GM23338 (cell line): ENCODE data around the gene HRAS. TPM values are rescaled to one million over a fixed set of nuclear protein-coding genes. Genes with fewer than 3 reads are reported as not detected.

Experiments used
- ATAC-seq: fragments of 200-7000 bp; cut with Tn5 transposase; 3 replicates; pipeline ENCODE4 v1.9.1; 2020
- DNase-seq: peaks from one replicate; pipeline ENCODE4 v3.0.0-alpha.2; 2015; ENCODE audit warnings: low spot score
- H2AFZ ChIP-seq: fragments of 200-600 bp; sonication (generic); 2 replicates; pipeline ENCODE4 v1.8.0; 2016; ENCODE audit warnings: antibody characterized with exemption, mild to moderate bottlenecking, moderate library complexity
- H3F3A ChIP-seq: fragments of 200-600 bp; sonication (generic); replicated peaks from 2 replicates; pipeline ENCODE4 v1.8.0; 2017; ENCODE audit warnings: antibody characterized with exemption, mixed run types, low read depth
- H3K27ac ChIP-seq: fragments of 200-600 bp; sonication (generic); 2 replicates; pipeline ENCODE4 v1.6.1; 2016; ENCODE audit warnings: low read depth
- H3K27me3 ChIP-seq: fragments of 200-600 bp; sonication (generic); 2 replicates; pipeline ENCODE4 v1.8.0; 2016; ENCODE audit warnings: mild to moderate bottlenecking, mixed run types, moderate library complexity; ENCODE audit not compliant: insufficient read depth
- H3K36me3 ChIP-seq: fragments of 200-600 bp; sonication (generic); 2 replicates; pipeline ENCODE4 v1.8.0; 2016; ENCODE audit warnings: mild to moderate bottlenecking; ENCODE audit not compliant: insufficient read depth
- H3K4me1 ChIP-seq: fragments of 200-600 bp; sonication (generic); 2 replicates; pipeline ENCODE4 v1.8.0; 2016; ENCODE audit warnings: mild to moderate bottlenecking, moderate library complexity; ENCODE audit not compliant: insufficient read depth
- H3K4me2 ChIP-seq: fragments of 200-600 bp; sonication (generic); 2 replicates; pipeline ENCODE4 v1.7.1; 2017; ENCODE audit warnings: mixed run types
- H3K4me3 ChIP-seq: fragments of 200-600 bp; sonication (generic); 2 replicates; pipeline ENCODE4 v1.6.1; 2016; ENCODE audit warnings: mixed run types
- H3K79me2 ChIP-seq: fragments of 200-600 bp; sonication (generic); replicated peaks from 2 replicates; pipeline ENCODE4 v1.8.0; 2017; ENCODE audit warnings: mild to moderate bottlenecking; ENCODE audit not compliant: insufficient read depth
- H3K9me2 ChIP-seq: fragments of 200-600 bp; sonication (generic); 2 replicates; pipeline ENCODE4 v1.8.0; 2017; ENCODE audit not compliant: insufficient read depth
- H4K20me1 ChIP-seq: fragments of 200-600 bp; sonication (generic); replicated peaks from 2 replicates; pipeline ENCODE4 v1.8.0; 2017; ENCODE audit warnings: mild to moderate bottlenecking; ENCODE audit not compliant: insufficient read depth
- H3K27ac Mint-ChIP-seq: 2 replicates; pipeline ENCODE4 v1.8.0; 2020; ENCODE audit warnings: inconsistent platforms, mild to moderate bottlenecking, moderate library complexity, mixed read lengths
- H3K27me3 Mint-ChIP-seq: 3 replicates; pipeline ENCODE4 v1.8.0; 2022; ENCODE audit warnings: low read depth, mild to moderate bottlenecking, moderate library complexity, mixed read lengths, inconsistent platforms; ENCODE audit not compliant: insufficient read depth, poor library complexity
- H3K36me3 Mint-ChIP-seq: 3 replicates; pipeline ENCODE4 v1.8.0; 2021; ENCODE audit warnings: low read depth, mild to moderate bottlenecking, inconsistent platforms, moderate library complexity, mixed read lengths
- H3K4me1 Mint-ChIP-seq: 3 replicates; pipeline ENCODE4 v1.8.0; 2020; ENCODE audit warnings: mild to moderate bottlenecking, inconsistent platforms, mixed read lengths
- H3K4me3 Mint-ChIP-seq: 3 replicates; pipeline ENCODE4 v1.8.0; 2021; ENCODE audit warnings: moderate library complexity, mild to moderate bottlenecking, inconsistent platforms, mixed read lengths
- H3K9me3 Mint-ChIP-seq: 3 replicates; pipeline ENCODE4 v1.8.0; 2020; ENCODE audit warnings: moderate library complexity, mild to moderate bottlenecking, inconsistent platforms, mixed read lengths
- CREB1 ChIP-seq: fragments of 250-450 bp; sonication (Bioruptor Pico); IDR thresholded peaks from 2 replicates; pipeline ENCODE4 v1.5.0; 2020; ENCODE audit warnings: low read depth, mild to moderate bottlenecking, moderate library complexity
- EZH2 ChIP-seq: fragments of 200-600 bp; sonication (generic); IDR thresholded peaks from one replicate; pipeline ENCODE4 v1.8.0; 2017; ENCODE audit warnings: antibody characterized with exemption, mild to moderate bottlenecking, low read depth; ENCODE audit not compliant: unreplicated experiment
- EZH2phosphoT487 ChIP-seq: fragments of 200-600 bp; sonication (generic); IDR thresholded peaks from one replicate; pipeline ENCODE4 v1.8.1; 2018; ENCODE audit warnings: antibody characterized with exemption; ENCODE audit not compliant: unreplicated experiment
- NANOG ChIP-seq: IDR thresholded peaks from 2 replicates; pipeline ENCODE4 v1.6.1; 2016; ENCODE audit warnings: antibody characterized with exemption, borderline replicate concordance
- POLR2AphosphoS5 ChIP-seq: IDR thresholded peaks from 2 replicates; pipeline ENCODE4 v1.6.1; 2016; ENCODE audit warnings: antibody characterized with exemption, low read depth
- ZNF114 ChIP-seq: fragments of 250-450 bp; sonication (Bioruptor Pico); IDR thresholded peaks from 2 replicates; pipeline ENCODE4 v1.5.0; 2020; ENCODE audit warnings: mild to moderate bottlenecking, moderate library complexity
- ZNF331 ChIP-seq: fragments of 250-450 bp; sonication (Bioruptor Pico); IDR thresholded peaks from 2 replicates; pipeline ENCODE4 v1.5.0; 2020; ENCODE audit warnings: low read depth, mild to moderate bottlenecking, moderate library complexity
- polyA plus RNA-seq: library from polyadenylated mRNA; unstranded; fragments of >200 nt; fragmentation: Nextera tagmentation; extraction: Ambion mirVana; gene quantifications from 2 replicates; pipeline ENCODE4 v1.2.1, GENCODE V29; 2016
- total RNA-seq: library from RNA; depleted of rRNA; stranded (reverse); fragments of >200 nt; shearing (Covaris generic); gene quantifications from 2 replicates; pipeline ENCODE4 v1.2.3, GENCODE V29; 2014
- TF ChIP-seq, protein P1 (sequence below): IDR thresholded peaks from one replicate; pipeline ENCODE4 v1.6.1; 2018; ENCODE audit warnings: antibody characterized with exemption; ENCODE audit not compliant: unreplicated experiment

Gene HRAS
- total and polyA plus RNA-seq, 2 experiments from 2014 or later: 37.9 to 48.7 TPM

DNA sequence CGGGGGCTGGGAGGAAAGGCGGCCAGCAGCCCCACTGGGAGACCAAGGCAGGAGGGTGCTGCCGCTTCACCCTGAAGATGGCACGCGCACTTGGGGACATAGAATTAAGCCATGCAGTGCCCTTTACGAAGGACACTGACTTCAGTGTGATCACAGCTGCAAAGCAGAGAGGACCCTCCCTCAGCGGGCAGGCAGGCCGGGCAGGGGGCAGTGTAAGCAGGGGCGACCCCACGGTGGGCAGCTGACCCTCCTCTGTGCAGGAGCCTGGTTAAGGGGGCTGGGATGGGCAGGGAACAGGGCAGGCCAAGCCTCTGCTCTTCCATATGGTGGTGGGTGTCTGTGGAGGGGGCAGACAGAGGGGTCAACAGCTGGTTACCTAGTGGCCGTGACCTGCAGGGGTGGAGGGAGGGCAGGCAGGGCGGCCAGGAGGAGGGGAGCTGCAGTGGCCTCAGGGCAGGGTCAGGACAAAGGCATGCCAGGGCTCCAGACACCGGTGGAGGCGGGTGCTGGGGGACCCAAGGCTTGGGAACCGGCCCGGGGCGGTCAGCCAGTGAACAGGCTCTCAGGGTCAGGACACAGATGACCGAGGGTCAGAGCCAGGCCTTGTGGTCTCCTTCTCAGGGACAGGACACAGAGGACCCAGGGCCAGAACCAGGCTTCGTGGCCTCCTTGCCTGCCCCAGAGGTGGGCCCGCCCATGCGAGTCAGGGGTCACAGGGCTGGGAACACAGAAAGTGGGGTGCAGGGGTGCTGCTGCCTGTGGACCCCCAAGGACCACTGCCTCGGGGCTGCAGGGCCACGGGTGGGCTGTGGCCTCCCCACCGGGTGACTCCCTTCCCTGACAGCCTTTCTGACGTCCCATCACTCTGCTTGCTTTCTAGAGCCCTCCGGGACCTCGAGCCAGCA, 18.0 kb upstream of the HRAS start:
- Histone ChIP-seq H3K4me2 (no peak overlapping the region), H3K4me3 (no peak overlapping the region), H3K27ac (no peak overlapping the region), H3K4me1 (peaks cover 5% of the 10 kb centered on the region; the same call in 1 of the 2 replicates), H3K36me3 (no peaks in the 10 kb centered on the region), H3K79me2 (no peaks in the 10 kb centered on the region), H3F3A (0 out of 2 replicates have a peak, but pooled peaks cover 7% of the 10 kb centered on the region), H3K27me3 (peaks cover 28% of the 10 kb centered on the region), H2AFZ (no peak overlapping the region), H3K9me2 (no peaks in the 10 kb centered on the region), H4K20me1 (no peaks in the 10 kb centered on the region)
- peaks cover 2% of the 10 kb centered on the region; the same call in 1 of the 3 replicates for H3K9me3 Mint-ChIP-seq
- no peak overlapping the region for H3K4me3 Mint-ChIP-seq
- DNase-seq: no peak
- H3K4me1 Mint-ChIP-seq: peaks cover 6% of the 10 kb centered on the region; the same call in 2 of the 3 replicates
- no peaks in the 10 kb centered on the region for H3K36me3 Mint-ChIP-seq
- TF ChIP-seq POLR2AphosphoS5 (no peak), CREB1 (CRISPR knock-in tag) (no peak), ZNF331 (CRISPR knock-in tag) (no peak), NANOG (no peak), EZH2phosphoT487 (no peak), ZNF114 (no peak), EZH2 (no peak)
- TF ChIP-seq, protein P1, sequence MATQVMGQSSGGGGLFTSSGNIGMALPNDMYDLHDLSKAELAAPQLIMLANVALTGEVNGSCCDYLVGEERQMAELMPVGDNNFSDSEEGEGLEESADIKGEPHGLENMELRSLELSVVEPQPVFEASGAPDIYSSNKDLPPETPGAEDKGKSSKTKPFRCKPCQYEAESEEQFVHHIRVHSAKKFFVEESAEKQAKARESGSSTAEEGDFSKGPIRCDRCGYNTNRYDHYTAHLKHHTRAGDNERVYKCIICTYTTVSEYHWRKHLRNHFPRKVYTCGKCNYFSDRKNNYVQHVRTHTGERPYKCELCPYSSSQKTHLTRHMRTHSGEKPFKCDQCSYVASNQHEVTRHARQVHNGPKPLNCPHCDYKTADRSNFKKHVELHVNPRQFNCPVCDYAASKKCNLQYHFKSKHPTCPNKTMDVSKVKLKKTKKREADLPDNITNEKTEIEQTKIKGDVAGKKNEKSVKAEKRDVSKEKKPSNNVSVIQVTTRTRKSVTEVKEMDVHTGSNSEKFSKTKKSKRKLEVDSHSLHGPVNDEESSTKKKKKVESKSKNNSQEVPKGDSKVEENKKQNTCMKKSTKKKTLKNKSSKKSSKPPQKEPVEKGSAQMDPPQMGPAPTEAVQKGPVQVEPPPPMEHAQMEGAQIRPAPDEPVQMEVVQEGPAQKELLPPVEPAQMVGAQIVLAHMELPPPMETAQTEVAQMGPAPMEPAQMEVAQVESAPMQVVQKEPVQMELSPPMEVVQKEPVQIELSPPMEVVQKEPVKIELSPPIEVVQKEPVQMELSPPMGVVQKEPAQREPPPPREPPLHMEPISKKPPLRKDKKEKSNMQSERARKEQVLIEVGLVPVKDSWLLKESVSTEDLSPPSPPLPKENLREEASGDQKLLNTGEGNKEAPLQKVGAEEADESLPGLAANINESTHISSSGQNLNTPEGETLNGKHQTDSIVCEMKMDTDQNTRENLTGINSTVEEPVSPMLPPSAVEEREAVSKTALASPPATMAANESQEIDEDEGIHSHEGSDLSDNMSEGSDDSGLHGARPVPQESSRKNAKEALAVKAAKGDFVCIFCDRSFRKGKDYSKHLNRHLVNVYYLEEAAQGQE: no peak
- ATAC-seq: no peak
- H3K27me3 Mint-ChIP-seq: peaks cover 19% of the 10 kb centered on the region
- no peak overlapping the region for H3K27ac Mint-ChIP-seq

DNA sequence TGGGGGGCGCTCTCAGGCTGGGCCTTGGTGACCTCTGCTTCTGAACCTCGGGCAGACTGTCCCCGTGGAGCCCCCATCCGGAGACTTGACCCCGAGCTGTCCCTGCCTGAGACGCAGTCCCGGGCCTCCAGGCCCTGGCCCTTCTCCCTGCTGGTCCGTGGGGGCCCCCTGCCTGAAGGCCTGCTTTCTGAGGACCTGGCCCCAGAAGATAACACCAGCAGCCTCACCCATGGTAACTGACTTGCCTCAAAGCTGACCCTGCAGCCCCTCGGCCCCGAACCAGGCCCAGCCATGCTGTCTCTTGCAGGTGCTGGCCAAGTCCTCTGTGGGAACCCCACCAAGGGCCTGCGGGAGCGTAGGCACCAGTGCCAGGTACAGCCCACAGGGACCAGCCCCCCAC, 16.2 kb upstream of the HRAS start:
- no peak overlapping the region for H2AFZ ChIP-seq
- H3F3A ChIP-seq: 0 out of 2 replicates have a peak, but pooled peaks cover 7% of the 10 kb centered on the region
- H3K4me3 ChIP-seq: no peak overlapping the region
- Mint-ChIP-seq H3K27me3 (peaks cover 7% of the 10 kb centered on the region), H3K36me3 (no peaks in the 10 kb centered on the region), H3K4me3 (no peak overlapping the region), H3K27ac (no peak overlapping the region), H3K9me3 (no peaks in the 10 kb centered on the region), H3K4me1 (no peaks in the 10 kb centered on the region; the same call in 2 of the 3 replicates)
- no peak for DNase-seq
- no peaks in the 10 kb centered on the region for H3K36me3 ChIP-seq
- no peak overlapping the region for H3K4me2 ChIP-seq
- no peak for ATAC-seq
- H3K9me2 ChIP-seq: no peaks in the 10 kb centered on the region
- no peak overlapping the region for H3K27ac ChIP-seq
- peaks cover 3% of the 10 kb centered on the region; the same call in 1 of the 2 replicates for H3K4me1 ChIP-seq
- H4K20me1 ChIP-seq: no peaks in the 10 kb centered on the region
- no peaks in the 10 kb centered on the region for H3K79me2 ChIP-seq
- no peak for TF ChIP-seq CREB1 (CRISPR knock-in tag)
- no peak for TF ChIP-seq EZH2
- peaks cover 12% of the 10 kb centered on the region for H3K27me3 ChIP-seq
